ENCODE data around the gene ATP10A. TPM values are rescaled to one million over a fixed set of nuclear protein-coding genes. Genes with fewer than 3 reads are reported as not detected.
"Not testable (repeated sequence)": the region's sequence is repeated elsewhere in the genome, so short reads cannot be mapped to it uniquely, and the experiment has no call there.

Gene ATP10A
- total RNA-seq, 1 experiment from 2014 or later = not detected

- Mint-ChIP-seq H3K4me3 (ENCODE audit: unreplicated experiment) (no peak overlapping the region), H3K36me3 (ENCODE audit: insufficient read depth, unreplicated experiment) (no peaks in the 10 kb centered on the region), H3K4me1 (ENCODE audit: insufficient read depth, unreplicated experiment) (no peaks in the 10 kb centered on the region), H3K27ac (ENCODE audit: low read depth, unreplicated experiment) (no peak overlapping the region), H3K9me3 (ENCODE audit: unreplicated experiment) (peaks cover 53% of the 10 kb centered on the region), H3K27me3 (ENCODE audit: insufficient read depth, unreplicated experiment) (no peaks in the 10 kb centered on the region)
- BruUV-seq (replicated peaks) = no TSS peak
- POLR2A ChIA-PET = no interaction called here
- intact Hi-C loops (cut with micrococcal nuclease) = no loop called here
- no peak for DNase-seq (ENCODE audit: unreplicated experiment)
- CTCF ChIA-PET = no interaction called here
- no peak for TF ChIP-seq CTCF (IDR thresholded peaks at IDR 0.05; ENCODE audit: unreplicated experiment)
Observed at GRCh38 chr15:25883463-25884259, 20.5 kb upstream of the ATP10A start.

- Mint-ChIP-seq H3K4me1 (ENCODE audit: insufficient read depth, unreplicated experiment) (no peaks in the 10 kb centered on the region), H3K27me3 (ENCODE audit: insufficient read depth, unreplicated experiment) (no peaks in the 10 kb centered on the region), H3K4me3 (ENCODE audit: unreplicated experiment) (no peak overlapping the region), H3K27ac (ENCODE audit: low read depth, unreplicated experiment) (no peak overlapping the region), H3K36me3 (ENCODE audit: insufficient read depth, unreplicated experiment) (no peaks in the 10 kb centered on the region), H3K9me3 (ENCODE audit: unreplicated experiment) (peaks cover 50% of the 10 kb centered on the region)
- CTCF ChIA-PET = no interaction called here
- no TSS peak for BruUV-seq (replicated peaks)
- no peak for DNase-seq (ENCODE audit: unreplicated experiment)
- POLR2A ChIA-PET = no interaction called here
- intact Hi-C loops (cut with micrococcal nuclease) = no loop called here
- no peak for TF ChIP-seq CTCF (IDR thresholded peaks at IDR 0.05; ENCODE audit: unreplicated experiment)
Observed at GRCh38 chr15:25882466-25882865, 19.3 kb upstream of the ATP10A start.

- BruUV-seq (replicated peaks); H3K36me3 Mint-ChIP-seq (ENCODE audit: insufficient read depth, unreplicated experiment); H3K27ac Mint-ChIP-seq (ENCODE audit: low read depth, unreplicated experiment); H3K4me1 Mint-ChIP-seq (ENCODE audit: insufficient read depth, unreplicated experiment); POLR2A ChIA-PET; DNase-seq (ENCODE audit: unreplicated experiment); intact Hi-C loops (cut with micrococcal nuclease); H3K27me3 Mint-ChIP-seq (ENCODE audit: insufficient read depth, unreplicated experiment); H3K4me3 Mint-ChIP-seq (ENCODE audit: unreplicated experiment): not testable (repeated sequence)
- H3K9me3 Mint-ChIP-seq (ENCODE audit: unreplicated experiment) = peaks cover 51% of the 10 kb centered on the region
- CTCF ChIA-PET = interaction anchor here (0.6 kb wide), 1 partner anchor 292 kb away, joined by 4 read pairs; no protein-coding TSS in a partner anchor
Observed at GRCh38 chr15:25880877-25881276, 17.8 kb upstream of the ATP10A start.

GRCh38 chr15:25880411-25880810 lies 17.3 kb upstream of the ATP10A start:
- no TSS peak for BruUV-seq (replicated peaks)
- ChIA-PET POLR2A (no interaction called here), CTCF (no interaction called here)
- intact Hi-C loops (cut with micrococcal nuclease) = no loop called here
- peaks cover 53% of the 10 kb centered on the region for H3K9me3 Mint-ChIP-seq (ENCODE audit: unreplicated experiment)
- no peaks in the 10 kb centered on the region for H3K27me3 Mint-ChIP-seq (ENCODE audit: insufficient read depth, unreplicated experiment)
- no peak overlapping the region for H3K4me3 Mint-ChIP-seq (ENCODE audit: unreplicated experiment)
- H3K36me3 Mint-ChIP-seq (ENCODE audit: insufficient read depth, unreplicated experiment) = no peaks in the 10 kb centered on the region
- no peaks in the 10 kb centered on the region for H3K4me1 Mint-ChIP-seq (ENCODE audit: insufficient read depth, unreplicated experiment)
- DNase-seq (ENCODE audit: unreplicated experiment) = no peak
- TF ChIP-seq CTCF (IDR thresholded peaks at IDR 0.05; ENCODE audit: unreplicated experiment) = no peak
- no peak overlapping the region for H3K27ac Mint-ChIP-seq (ENCODE audit: low read depth, unreplicated experiment)
